Measurements from ENCODE around the gene CCR5AS.
"Not testable (repeated sequence)": the region's sequence is repeated elsewhere in the genome, so short reads cannot be mapped to it uniquely, and the experiment has no call there.

DNA sequence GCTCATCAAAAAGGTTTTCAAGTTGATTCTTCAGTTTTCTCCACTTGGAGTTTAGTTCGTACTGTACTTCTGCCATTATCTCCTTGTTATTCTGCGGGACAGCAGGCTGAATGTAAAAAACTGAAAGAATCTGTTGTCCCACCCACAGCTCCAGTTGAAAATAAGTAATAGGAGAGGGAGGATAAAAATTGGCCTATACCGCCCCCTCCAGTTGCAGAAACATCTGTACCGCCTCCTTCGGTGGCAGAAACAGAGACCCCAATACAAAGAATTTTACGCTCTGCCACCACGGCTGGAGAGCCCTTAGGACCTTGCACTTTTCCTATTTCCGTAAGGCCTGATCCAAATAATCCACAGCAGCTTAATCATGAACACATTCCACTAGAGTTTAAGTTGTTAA lies 20.5 kb upstream of the CCR5AS start:
- TF ChIP-seq, protein P1, sequence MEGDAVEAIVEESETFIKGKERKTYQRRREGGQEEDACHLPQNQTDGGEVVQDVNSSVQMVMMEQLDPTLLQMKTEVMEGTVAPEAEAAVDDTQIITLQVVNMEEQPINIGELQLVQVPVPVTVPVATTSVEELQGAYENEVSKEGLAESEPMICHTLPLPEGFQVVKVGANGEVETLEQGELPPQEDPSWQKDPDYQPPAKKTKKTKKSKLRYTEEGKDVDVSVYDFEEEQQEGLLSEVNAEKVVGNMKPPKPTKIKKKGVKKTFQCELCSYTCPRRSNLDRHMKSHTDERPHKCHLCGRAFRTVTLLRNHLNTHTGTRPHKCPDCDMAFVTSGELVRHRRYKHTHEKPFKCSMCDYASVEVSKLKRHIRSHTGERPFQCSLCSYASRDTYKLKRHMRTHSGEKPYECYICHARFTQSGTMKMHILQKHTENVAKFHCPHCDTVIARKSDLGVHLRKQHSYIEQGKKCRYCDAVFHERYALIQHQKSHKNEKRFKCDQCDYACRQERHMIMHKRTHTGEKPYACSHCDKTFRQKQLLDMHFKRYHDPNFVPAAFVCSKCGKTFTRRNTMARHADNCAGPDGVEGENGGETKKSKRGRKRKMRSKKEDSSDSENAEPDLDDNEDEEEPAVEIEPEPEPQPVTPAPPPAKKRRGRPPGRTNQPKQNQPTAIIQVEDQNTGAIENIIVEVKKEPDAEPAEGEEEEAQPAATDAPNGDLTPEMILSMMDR (IDR thresholded peaks at IDR 0.05) = peak; percentile 30
- not testable (repeated sequence) for TF ChIP-seq EZH2, EZH2phosphoT487 (IDR thresholded peaks at IDR 0.05)

Data from neural progenitor cell (in vitro differentiated cells).